Ascending aorta (tissue), 2 donors: Measurements from ENCODE around the gene GIT1. TPM values are rescaled to one million over a fixed set of nuclear protein-coding genes. Genes with fewer than 3 reads are reported as not detected.

Experiments
- DNase-seq, 2 donors: peaks; one replicate each; pipeline ENCODE4 v3.0.0-alpha.2; 2019; ENCODE audit warnings: low spot score in 2 of 2
- H3K27ac ChIP-seq, 2 donors: fragments of 200-600 bp; sonication (generic); one replicate each; pipeline ENCODE4 v1.5.1; 2016 to 2017; ENCODE audit warnings: mild to moderate bottlenecking in 1 of 2
- H3K27me3 ChIP-seq: fragments of 200-600 bp; sonication (generic); one replicate; pipeline ENCODE4 v1.5.1; 2017
- H3K36me3 ChIP-seq, 2 donors: fragments of 200-600 bp; sonication (generic); one replicate each; pipeline ENCODE4 v1.5.1; 2016
- H3K4me1 ChIP-seq, 2 donors: fragments of 200-600 bp; sonication (generic); one replicate each; pipeline ENCODE4 v1.5.1; 2016 to 2017; ENCODE audit warnings: mild to moderate bottlenecking in 1 of 2
- H3K4me3 ChIP-seq, 2 donors: fragments of 200-600 bp; sonication (generic); one replicate each; pipeline ENCODE4 v1.5.1; 2016 to 2017; ENCODE audit warnings: mild to moderate bottlenecking in 1 of 2
- H3K9me3 ChIP-seq, 2 donors: fragments of 200-600 bp; sonication (generic); one replicate each; pipeline ENCODE4 v1.5.1; 2016
- CTCF ChIP-seq, 3 experiments: fragments of 200-600 bp in 2 of 3; fragments of 450-650 bp in 1 of 3; sonication (generic) in 2 of 3; IDR thresholded peaks; one replicate each; pipeline ENCODE4 v1.5.1; 2016 to 2019; ENCODE audit warnings: antibody characterized with exemption in 3 of 3, mild to moderate bottlenecking in 1 of 3, moderate library complexity in 1 of 3
- intact Hi-C: fragments of 100-400 bp; cut with DNase I; formaldehyde crosslinking; loops from one replicate; pipeline ENCODE4 v1.15.1; 2023
- total RNA-seq: library from RNA; depleted of rRNA; stranded (reverse); fragments of >200 nt; gene quantifications from one replicate; pipeline ENCODE4 v1.1.0, GENCODE V29; 2016

Gene GIT1
- total RNA-seq, 1 donor from 2014 or later = 142 TPM

- H3K36me3 ChIP-seq = no peaks in the 10 kb centered on the region
- peaks cover 5 to 8% of the 10 kb centered on the region in 2 donors for H3K4me1 ChIP-seq
- H3K27me3 ChIP-seq = no peaks in the 10 kb centered on the region
- no peak overlapping the region for H3K4me3 ChIP-seq
- no peak for DNase-seq
- no peak for TF ChIP-seq CTCF (IDR thresholded peaks at IDR 0.05)
- intact Hi-C loops = no loop called here
- H3K9me3 ChIP-seq = no peaks in the 10 kb centered on the region
- no peak overlapping the region for H3K27ac ChIP-seq
Measured at GRCh38 chr17:29597361-29598172, 8.1 kb upstream of the GIT1 start.

DNA sequence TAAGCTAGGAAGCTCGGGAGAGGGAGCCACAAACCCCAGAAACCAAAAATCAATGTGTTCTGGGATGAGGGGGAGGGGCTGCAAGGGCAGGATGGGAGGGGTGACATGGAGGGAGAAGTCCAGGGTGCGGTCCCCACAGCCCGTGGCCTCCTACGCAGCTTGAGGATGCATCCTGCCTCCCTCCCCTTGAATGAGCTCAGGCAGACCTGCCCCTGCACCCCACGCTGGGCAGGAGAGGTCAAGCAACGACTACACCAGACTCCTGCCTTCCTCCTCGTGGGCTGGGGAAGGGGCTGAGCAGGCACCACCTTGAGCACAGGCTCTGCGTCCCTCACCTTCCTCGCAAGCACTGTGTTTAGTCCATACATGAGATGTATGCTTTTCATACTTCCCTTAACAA lies 7.4 kb upstream of the GIT1 start:
- no peak for TF ChIP-seq CTCF (IDR thresholded peaks at IDR 0.05)
- Histone ChIP-seq H3K36me3 (no peaks in the 10 kb centered on the region), H3K27me3 (no peaks in the 10 kb centered on the region), H3K9me3 (no peaks in the 10 kb centered on the region), H3K27ac (no peak overlapping the region), H3K4me1 (peaks cover 13 to 15% of the 10 kb centered on the region in 2 donors), H3K4me3 (no peak overlapping the region)
- no peak for DNase-seq
- intact Hi-C loops = no loop called here

- intact Hi-C loops = no loop called here
- no peaks in the 10 kb centered on the region for H3K36me3 ChIP-seq
- H3K4me1 ChIP-seq = peaks cover 16 to 22% of the 10 kb centered on the region in 2 donors
- no peak for DNase-seq
- H3K27me3 ChIP-seq = no peaks in the 10 kb centered on the region
- H3K4me3 ChIP-seq = no peak overlapping the region
- no peaks in the 10 kb centered on the region for H3K9me3 ChIP-seq
- H3K27ac ChIP-seq = no peak overlapping the region
- TF ChIP-seq CTCF (IDR thresholded peaks at IDR 0.05) = no peak
Measured at GRCh38 chr17:29595943-29596774, 6.7 kb upstream of the GIT1 start.

- peaks cover 22 to 30% of the 10 kb centered on the region in 2 donors for H3K4me1 ChIP-seq
Measured at GRCh38 chr17:29595107-29595942, 5.9 kb upstream of the GIT1 start.

More at GRCh38 chr17:29595107-29595942, 5.9 kb upstream of the GIT1 start:
- Histone ChIP-seq H3K27ac (no peak overlapping the region), H3K4me3 (no peak overlapping the region), H3K9me3 (no peaks in the 10 kb centered on the region), H3K27me3 (no peaks in the 10 kb centered on the region), H3K36me3 (no peaks in the 10 kb centered on the region)
- no peak for TF ChIP-seq CTCF (IDR thresholded peaks at IDR 0.05)
- intact Hi-C loops = no loop called here
- DNase-seq = no peak
